Large intestine (tissue), 3 donors: Measurements from ENCODE around the gene MYO5A. TPM values are rescaled to one million over a fixed set of nuclear protein-coding genes. Genes with fewer than 3 reads are reported as not detected.

Experiments used
- DNase-seq, 2 donors: peaks; one replicate each; pipeline versions ENCODE4 v3.0.0 to v3.0.0-alpha.2; 2013
- H3K27ac ChIP-seq: one replicate; pipeline ENCODE4 v1.5.1; 2013; ENCODE audit warnings: low read length
- H3K27me3 ChIP-seq: 2 replicates; pipeline ENCODE4 v1.6.1; 2013; ENCODE audit warnings: low read length; ENCODE audit not compliant: control insufficient read depth, insufficient read depth
- H3K36me3 ChIP-seq: 2 replicates; pipeline ENCODE4 v1.6.1; 2013; ENCODE audit warnings: low read length; ENCODE audit not compliant: control insufficient read depth, insufficient read depth
- H3K4me1 ChIP-seq: one replicate; pipeline ENCODE4 v1.6.1; 2013; ENCODE audit warnings: low read length; ENCODE audit not compliant: control insufficient read depth, insufficient read depth
- H3K4me3 ChIP-seq: one replicate; pipeline ENCODE4 v1.5.1; 2013; ENCODE audit warnings: low read length
- H3K9me3 ChIP-seq: one replicate; pipeline ENCODE4 v1.6.1; 2013; ENCODE audit warnings: mild to moderate bottlenecking, low read depth, low read length, moderate library complexity; ENCODE audit not compliant: control insufficient read depth
- WGBS: methylation state at CpG from one replicate; pipeline ENCODE4 v1.1.5; 2013; ENCODE audit warnings: low lambda C conversion rate; ENCODE audit not compliant: insufficient coverage; 5-methylcytosine and 5-hydroxymethylcytosine counted together
- polyA plus RNA-seq: library from polyadenylated mRNA; unstranded; fragments of 120-200 nt; gene quantifications from one replicate; pipeline ENCODE4 v1.2.1, GENCODE V29; 2013

Gene MYO5A
- polyA plus RNA-seq, 1 donor: 6.0 TPM

- Histone ChIP-seq H3K36me3 (peaks cover under 1% of the 10 kb centered on the region), H3K27me3 (no peaks in the 10 kb centered on the region), H3K27ac (no peak overlapping the region), H3K9me3 (no peaks in the 10 kb centered on the region), H3K4me1 (no peaks in the 10 kb centered on the region), H3K4me3 (no peak overlapping the region)
- no CpG with 5 or more reads among the region's 3 CpGs for WGBS
- DNase-seq: no peak
Observed at GRCh38 chr15:52540374-52541012, 11.8 kb upstream of the MYO5A start.

GRCh38 chr15:52537459-52537858 lies 8.8 kb upstream of the MYO5A start:
- Histone ChIP-seq H3K9me3 (no peaks in the 10 kb centered on the region), H3K27me3 (peaks cover 13% of the 10 kb centered on the region)
- WGBS: 100% methylated on average over 1 of the region's 8 CpGs

GRCh38 chr15:52532427-52532826 lies 3.7 kb upstream of the MYO5A start:
- peaks cover 55% of the 10 kb centered on the region for H3K27me3 ChIP-seq
- WGBS: 85% methylated on average over 2 of the region's 2 CpGs
- H3K4me3 ChIP-seq: no peak overlapping the region

More at GRCh38 chr15:52537459-52537858, 8.8 kb upstream of the MYO5A start:
- no peaks in the 10 kb centered on the region for H3K4me1 ChIP-seq
- H3K4me3 ChIP-seq: no peak overlapping the region
- H3K36me3 ChIP-seq: no peaks in the 10 kb centered on the region
- no peak overlapping the region for H3K27ac ChIP-seq
- DNase-seq: no peak

GRCh38 chr15:52529940-52530339 lies 1.3 kb upstream of the MYO5A start:
- H3K4me1 ChIP-seq: peaks cover 7% of the 10 kb centered on the region
- no peak overlapping the region for H3K27ac ChIP-seq
- H3K36me3 ChIP-seq: no peaks in the 10 kb centered on the region
- no peaks in the 10 kb centered on the region for H3K9me3 ChIP-seq
- H3K27me3 ChIP-seq: peaks cover 69% of the 10 kb centered on the region
- no peak overlapping the region for H3K4me3 ChIP-seq
- WGBS: no CpG with 5 or more reads among the region's 11 CpGs
- no peak for DNase-seq

More at GRCh38 chr15:52532427-52532826, 3.7 kb upstream of the MYO5A start:
- Histone ChIP-seq H3K36me3 (no peaks in the 10 kb centered on the region), H3K9me3 (no peaks in the 10 kb centered on the region), H3K27ac (no peak overlapping the region), H3K4me1 (peaks cover 7% of the 10 kb centered on the region)
- no peak for DNase-seq

- peak overlapping the region; percentile 25 for H3K4me3 ChIP-seq
- H3K36me3 ChIP-seq: no peaks in the 10 kb centered on the region
- WGBS: no CpG with 5 or more reads among the region's 28 CpGs
- H3K27me3 ChIP-seq: peaks cover 69% of the 10 kb centered on the region
- DNase-seq: peak; percentile 12 to 59
- no peaks in the 10 kb centered on the region for H3K9me3 ChIP-seq
- H3K27ac ChIP-seq: no peak overlapping the region
- H3K4me1 ChIP-seq: peaks cover 7% of the 10 kb centered on the region
Observed at GRCh38 chr15:52529341-52529924, 753 bp upstream of the MYO5A start.

- WGBS: no CpG with 5 or more reads among the region's 32 CpGs
- Histone ChIP-seq H3K36me3 (no peaks in the 10 kb centered on the region), H3K4me3 (peak overlapping the region; percentile 42)
Observed at GRCh38 chr15:52527911-52528563, 643 bp downstream of the MYO5A start.

GRCh38 chr15:52527196-52527910 lies 1.3 kb downstream of the MYO5A start:
- DNase-seq: no peak
- no peak overlapping the region for H3K27ac ChIP-seq
- no peak overlapping the region for H3K4me3 ChIP-seq

More at GRCh38 chr15:52527911-52528563, 643 bp downstream of the MYO5A start:
- Histone ChIP-seq H3K27ac (no peak overlapping the region), H3K4me1 (peaks cover 7% of the 10 kb centered on the region), H3K27me3 (peaks cover 63% of the 10 kb centered on the region), H3K9me3 (no peaks in the 10 kb centered on the region)
- DNase-seq: peak in 1 of 2 donors; percentile 22

GRCh38 chr15:52524223-52525136 lies 4.2 kb downstream of the MYO5A start:
- peaks cover 3% of the 10 kb centered on the region for H3K4me1 ChIP-seq
- peaks cover 43% of the 10 kb centered on the region for H3K27me3 ChIP-seq
- no peaks in the 10 kb centered on the region for H3K9me3 ChIP-seq
- no peaks in the 10 kb centered on the region for H3K36me3 ChIP-seq
- WGBS: no CpG with 5 or more reads among the region's 4 CpGs
- H3K27ac ChIP-seq: no peak overlapping the region
- no peak overlapping the region for H3K4me3 ChIP-seq
- no peak for DNase-seq

More at GRCh38 chr15:52527196-52527910, 1.3 kb downstream of the MYO5A start:
- Histone ChIP-seq H3K36me3 (no peaks in the 10 kb centered on the region), H3K4me1 (peaks cover 7% of the 10 kb centered on the region), H3K27me3 (peaks cover 58% of the 10 kb centered on the region), H3K9me3 (no peaks in the 10 kb centered on the region)
- 94% methylated on average over 2 of the region's 7 CpGs for WGBS

GRCh38 chr15:52523647-52524046 lies 5.0 kb downstream of the MYO5A start:
- Histone ChIP-seq H3K36me3 (no peaks in the 10 kb centered on the region), H3K27me3 (peaks cover 40% of the 10 kb centered on the region), H3K4me3 (no peak overlapping the region), H3K9me3 (no peaks in the 10 kb centered on the region), H3K4me1 (no peaks in the 10 kb centered on the region), H3K27ac (no peak overlapping the region)
- no peak for DNase-seq
- WGBS: 77% methylated on average over 4 of the region's 5 CpGs
